Vagina (tissue), 2 donors: ENCODE measurements around the gene KRTAP10-6. TPM values are rescaled to one million over a fixed set of nuclear protein-coding genes. Genes with fewer than 3 reads are reported as not detected.
A peak's percentile ranks its signal among the peaks of the same experiment; 100 is the strongest.

Source experiments
- DNase-seq, 2 donors: peaks; one replicate each; pipeline ENCODE4 v3.0.0-alpha.2; 2017; ENCODE audit errors: extremely low spot score in 2 of 2
- H3K27ac ChIP-seq: fragments of 200-600 bp; sonication (generic); one replicate; pipeline ENCODE4 v1.5.1; 2019
- H3K27me3 ChIP-seq: fragments of 200-600 bp; sonication (generic); one replicate; pipeline ENCODE4 v1.5.1; 2019
- H3K36me3 ChIP-seq, 2 donors: fragments of 200-600 bp; sonication (generic); one replicate each; pipeline ENCODE4 v1.5.1; 2017 to 2019
- H3K4me1 ChIP-seq: fragments of 200-600 bp; sonication (generic); one replicate; pipeline ENCODE4 v1.5.1; 2019
- H3K4me3 ChIP-seq, 2 donors: fragments of 200-600 bp; sonication (generic); 1 replicate in 1 of 2; 2 replicates in 1 of 2; pipeline ENCODE4 v1.5.1; 2016 to 2019
- H3K9me3 ChIP-seq: fragments of 200-600 bp; sonication (generic); one replicate; pipeline ENCODE4 v1.5.1; 2019
- POLR2A ChIP-seq, 2 donors: fragments of 450-650 bp; IDR thresholded peaks; one replicate each; pipeline ENCODE4 v1.6.1; 2017; ENCODE audit warnings: antibody characterized with exemption in 2 of 2, mild to moderate bottlenecking in 2 of 2, moderate library complexity in 2 of 2
- POLR2AphosphoS5 ChIP-seq, 2 donors: sonication (generic); formaldehyde crosslinking; IDR thresholded peaks; one replicate each; pipeline ENCODE4 v1.9.0; 2017; ENCODE audit warnings: antibody characterized with exemption in 2 of 2, mild to moderate bottlenecking in 2 of 2, low read depth in 1 of 2; ENCODE audit not compliant: insufficient read depth in 1 of 2
- intact Hi-C: fragments of 100-400 bp; cut with DNase I; formaldehyde crosslinking; loops from one replicate; pipeline ENCODE4 v1.15.1; 2023
- total RNA-seq: library from RNA; depleted of rRNA; stranded (reverse); fragments of >200 nt; gene quantifications from one replicate; pipeline ENCODE4 v1.2.3, GENCODE V29; 2016
- TF ChIP-seq, protein P1 (sequence below), 3 experiments: fragments of 450-650 bp in 2 of 3; fragments of 200-600 bp in 1 of 3; sonication (generic) in 1 of 3; IDR thresholded peaks; one replicate each; pipeline ENCODE4 v1.5.1; 2017 to 2019; ENCODE audit warnings: antibody characterized with exemption in 3 of 3, mild to moderate bottlenecking in 2 of 3, moderate library complexity in 2 of 3

Gene KRTAP10-6
- total RNA-seq, 1 donor from 2014 or later: not detected

GRCh38 chr21:44579056-44579832 is 13.1 kb downstream of the KRTAP10-6 start:
- intact Hi-C loops: no loop called here
- DNase-seq: peak; percentile 60 to 94
- Histone ChIP-seq H3K9me3 (peaks cover 10% of the 10 kb centered on the region), H3K27ac (no peak overlapping the region), H3K4me3 (no peak overlapping the region), H3K4me1 (peaks cover 5% of the 10 kb centered on the region), H3K36me3 (no peaks in the 10 kb centered on the region), H3K27me3 (no peaks in the 10 kb centered on the region)
- TF ChIP-seq POLR2A (IDR thresholded peaks at IDR 0.05): no peak
- TF ChIP-seq, protein P1, sequence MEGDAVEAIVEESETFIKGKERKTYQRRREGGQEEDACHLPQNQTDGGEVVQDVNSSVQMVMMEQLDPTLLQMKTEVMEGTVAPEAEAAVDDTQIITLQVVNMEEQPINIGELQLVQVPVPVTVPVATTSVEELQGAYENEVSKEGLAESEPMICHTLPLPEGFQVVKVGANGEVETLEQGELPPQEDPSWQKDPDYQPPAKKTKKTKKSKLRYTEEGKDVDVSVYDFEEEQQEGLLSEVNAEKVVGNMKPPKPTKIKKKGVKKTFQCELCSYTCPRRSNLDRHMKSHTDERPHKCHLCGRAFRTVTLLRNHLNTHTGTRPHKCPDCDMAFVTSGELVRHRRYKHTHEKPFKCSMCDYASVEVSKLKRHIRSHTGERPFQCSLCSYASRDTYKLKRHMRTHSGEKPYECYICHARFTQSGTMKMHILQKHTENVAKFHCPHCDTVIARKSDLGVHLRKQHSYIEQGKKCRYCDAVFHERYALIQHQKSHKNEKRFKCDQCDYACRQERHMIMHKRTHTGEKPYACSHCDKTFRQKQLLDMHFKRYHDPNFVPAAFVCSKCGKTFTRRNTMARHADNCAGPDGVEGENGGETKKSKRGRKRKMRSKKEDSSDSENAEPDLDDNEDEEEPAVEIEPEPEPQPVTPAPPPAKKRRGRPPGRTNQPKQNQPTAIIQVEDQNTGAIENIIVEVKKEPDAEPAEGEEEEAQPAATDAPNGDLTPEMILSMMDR (IDR thresholded peaks at IDR 0.05): no peak
- no peak for TF ChIP-seq POLR2AphosphoS5 (IDR thresholded peaks at IDR 0.05; ENCODE audit: insufficient read depth in 1 of 2, low read depth in 1 of 2)

DNA sequence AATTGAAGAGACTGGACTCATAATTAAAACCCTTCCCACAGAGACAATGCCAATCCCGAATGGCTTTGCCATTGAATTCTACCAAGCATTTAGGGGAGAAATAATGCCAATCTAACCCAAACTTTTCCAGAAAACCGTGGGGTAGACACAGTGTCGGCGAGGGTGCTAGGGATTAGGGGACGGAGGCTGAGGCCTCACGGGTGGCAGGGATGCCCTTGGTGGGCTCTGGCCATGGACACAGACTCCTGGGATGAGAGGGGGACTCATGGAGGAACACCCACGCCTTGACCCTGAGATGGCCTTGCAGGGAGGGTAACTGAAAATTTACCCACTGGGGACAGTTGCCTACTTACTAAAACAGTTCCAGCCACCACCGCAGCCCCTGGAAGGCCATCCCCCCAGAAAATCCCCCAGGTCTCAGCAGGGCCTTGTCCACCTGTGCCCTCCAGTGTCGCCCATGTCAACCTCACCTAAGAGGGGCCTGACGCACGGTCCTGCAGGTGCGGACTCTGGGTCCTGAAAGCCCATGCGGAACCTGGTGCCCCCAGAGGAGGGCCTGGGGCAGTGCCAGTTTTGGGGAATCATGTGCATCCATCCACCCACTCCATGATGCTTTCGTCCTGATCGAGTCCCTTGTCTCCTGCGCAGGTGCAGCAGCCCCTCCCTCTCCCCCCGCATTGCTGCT is 13.8 kb downstream of the KRTAP10-6 start:
- DNase-seq: peak; percentile 64 to 88
- H3K27me3 ChIP-seq: no peaks in the 10 kb centered on the region
- TF ChIP-seq, protein P1 (IDR thresholded peaks at IDR 0.05): no peak
- TF ChIP-seq POLR2AphosphoS5 (IDR thresholded peaks at IDR 0.05; ENCODE audit: insufficient read depth in 1 of 2, low read depth in 1 of 2) (no peak), POLR2A (IDR thresholded peaks at IDR 0.05) (no peak)

GRCh38 chr21:44576025-44576420 is 16.3 kb downstream of the KRTAP10-6 start:
- H3K4me1 ChIP-seq: peaks cover 5% of the 10 kb centered on the region
- H3K27me3 ChIP-seq: no peaks in the 10 kb centered on the region
- no peak for TF ChIP-seq POLR2AphosphoS5 (IDR thresholded peaks at IDR 0.05; ENCODE audit: insufficient read depth in 1 of 2, low read depth in 1 of 2)
- TF ChIP-seq POLR2A (IDR thresholded peaks at IDR 0.05): no peak
- intact Hi-C loops: no loop called here
- H3K9me3 ChIP-seq: peaks cover 2% of the 10 kb centered on the region
- no peak overlapping the region for H3K27ac ChIP-seq
- H3K4me3 ChIP-seq: no peak overlapping the region
- DNase-seq: peak in 1 of 2 donors; percentile 49
- no peaks in the 10 kb centered on the region for H3K36me3 ChIP-seq

More for the DNA sequence above, 13.8 kb downstream of the KRTAP10-6 start:
- H3K4me1 ChIP-seq: peaks cover 5% of the 10 kb centered on the region
- H3K27ac ChIP-seq: no peak overlapping the region
- peaks cover 10% of the 10 kb centered on the region for H3K9me3 ChIP-seq
- no peaks in the 10 kb centered on the region for H3K36me3 ChIP-seq
- H3K4me3 ChIP-seq: no peak overlapping the region
- intact Hi-C loops: no loop called here

GRCh38 chr21:44575307-44576024 is 16.8 kb downstream of the KRTAP10-6 start:
- no peaks in the 10 kb centered on the region for H3K27me3 ChIP-seq

More at GRCh38 chr21:44575307-44576024, 16.8 kb downstream of the KRTAP10-6 start:
- Histone ChIP-seq H3K9me3 (no peaks in the 10 kb centered on the region), H3K4me3 (no peak overlapping the region), H3K4me1 (peaks cover 5% of the 10 kb centered on the region), H3K36me3 (no peaks in the 10 kb centered on the region), H3K27ac (no peak overlapping the region)
- intact Hi-C loops: no loop called here
- TF ChIP-seq, protein P1 (IDR thresholded peaks at IDR 0.05): no peak
- no peak for TF ChIP-seq POLR2A (IDR thresholded peaks at IDR 0.05)
- no peak for TF ChIP-seq POLR2AphosphoS5 (IDR thresholded peaks at IDR 0.05; ENCODE audit: insufficient read depth in 1 of 2, low read depth in 1 of 2)
- DNase-seq: peak; percentile 49 to 74
